GM19023 (cell line): ENCODE measurements around the gene TSNAXIP1.
A peak's percentile ranks its signal among the peaks of the same experiment; 100 is the strongest.

Source experiments
- ATAC-seq: cut with Tn5 transposase; IDR thresholded peaks from one replicate; pipeline ENCODE4 v1.9.1; 2021; ENCODE audit warnings: mild to moderate bottlenecking, moderate library complexity; ENCODE audit not compliant: unreplicated experiment

Gene TSNAXIP1

DNA sequence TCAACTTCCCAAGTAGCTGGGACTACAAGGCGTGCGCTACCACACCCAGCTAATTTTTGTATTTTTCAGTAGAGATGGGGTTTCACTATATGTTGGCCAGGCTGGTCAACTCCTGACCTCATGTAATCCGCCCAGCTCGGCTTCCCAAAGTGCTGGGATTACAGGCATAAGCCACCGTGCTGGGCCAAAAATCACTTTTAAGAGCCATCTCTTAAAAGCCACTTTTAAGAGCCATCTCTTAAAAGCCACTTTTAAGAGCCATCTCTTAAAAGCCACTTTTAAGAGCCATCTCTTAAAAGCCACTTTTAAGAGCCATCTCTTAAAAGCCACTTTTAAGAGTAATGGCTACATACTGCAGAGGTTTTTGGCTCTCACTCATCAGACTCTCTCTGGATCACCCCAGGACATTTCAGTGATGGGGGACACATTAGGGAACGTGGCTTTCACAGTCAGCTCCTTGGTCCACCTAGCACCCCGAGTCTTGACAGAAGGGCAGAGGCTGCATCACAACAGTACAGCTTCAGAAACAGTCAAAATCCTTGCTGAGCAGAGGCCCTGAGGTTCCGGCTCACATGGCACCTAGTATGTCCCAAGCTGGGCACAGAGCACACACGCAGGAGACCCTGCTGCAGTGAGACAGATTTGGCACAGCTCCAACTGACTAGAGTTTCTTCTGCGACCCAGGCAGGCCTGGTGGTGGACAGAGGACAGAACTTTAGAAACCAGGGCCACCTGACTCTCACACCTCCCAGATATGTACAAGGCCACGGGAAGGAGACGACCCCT is 23.9 kb upstream of the TSNAXIP1 start:
- ATAC-seq: no peak

DNA sequence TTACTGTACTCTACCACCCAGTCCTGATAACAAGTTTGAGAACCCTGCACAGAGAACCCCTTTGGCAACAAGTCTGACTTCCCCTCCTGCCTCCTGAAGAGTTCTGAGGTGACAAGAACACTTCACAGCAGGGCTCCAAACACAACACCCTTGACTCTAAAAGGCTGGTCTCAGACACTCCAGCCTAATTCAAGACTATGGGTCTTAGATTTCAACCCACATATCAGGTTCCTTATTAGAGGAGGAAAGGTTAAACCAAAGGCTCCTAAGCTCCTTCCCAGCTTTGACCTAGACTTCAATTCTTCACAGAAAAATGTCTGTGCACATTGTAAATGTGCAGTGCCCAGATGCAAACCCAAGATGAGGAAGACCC is 23.4 kb upstream of the TSNAXIP1 start:
- no peak for ATAC-seq

DNA sequence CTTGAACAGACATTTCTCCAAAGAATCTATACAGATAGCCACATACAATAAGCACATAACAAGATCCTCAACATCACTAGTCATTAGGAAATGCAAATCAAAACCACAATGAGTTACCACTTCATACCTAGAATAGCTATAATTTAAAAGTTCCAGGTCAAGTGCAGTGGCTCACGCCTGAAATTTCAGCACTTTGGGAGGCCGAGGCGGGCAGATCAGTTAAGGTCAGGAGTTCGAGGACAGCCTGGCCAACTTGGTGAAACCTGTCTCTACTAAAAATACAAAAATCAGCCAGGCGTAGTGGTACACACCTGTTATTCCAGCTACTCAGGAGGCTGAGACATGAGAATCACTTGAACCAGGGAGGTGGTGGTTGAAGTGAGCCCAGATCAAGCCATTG is 20.2 kb upstream of the TSNAXIP1 start:
- ATAC-seq: no peak

DNA sequence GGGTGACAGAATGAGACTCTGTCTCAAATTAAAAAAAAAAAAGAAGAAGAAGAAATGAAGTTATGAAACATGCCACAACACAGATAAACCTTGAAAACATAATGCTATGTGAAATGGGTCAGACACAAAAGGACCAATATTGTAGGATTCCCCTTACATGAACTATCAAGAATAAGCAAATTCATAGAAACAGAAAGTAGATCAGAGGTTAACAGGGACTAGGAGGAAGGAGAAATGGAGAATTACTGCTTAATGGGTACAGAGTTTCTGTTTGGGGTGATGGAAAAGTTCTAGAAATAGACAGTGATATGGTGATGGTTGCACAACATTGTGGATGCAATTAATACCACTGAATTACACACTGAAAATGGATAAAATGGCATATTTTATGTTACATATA is 16.6 kb upstream of the TSNAXIP1 start:
- no peak for ATAC-seq

DNA sequence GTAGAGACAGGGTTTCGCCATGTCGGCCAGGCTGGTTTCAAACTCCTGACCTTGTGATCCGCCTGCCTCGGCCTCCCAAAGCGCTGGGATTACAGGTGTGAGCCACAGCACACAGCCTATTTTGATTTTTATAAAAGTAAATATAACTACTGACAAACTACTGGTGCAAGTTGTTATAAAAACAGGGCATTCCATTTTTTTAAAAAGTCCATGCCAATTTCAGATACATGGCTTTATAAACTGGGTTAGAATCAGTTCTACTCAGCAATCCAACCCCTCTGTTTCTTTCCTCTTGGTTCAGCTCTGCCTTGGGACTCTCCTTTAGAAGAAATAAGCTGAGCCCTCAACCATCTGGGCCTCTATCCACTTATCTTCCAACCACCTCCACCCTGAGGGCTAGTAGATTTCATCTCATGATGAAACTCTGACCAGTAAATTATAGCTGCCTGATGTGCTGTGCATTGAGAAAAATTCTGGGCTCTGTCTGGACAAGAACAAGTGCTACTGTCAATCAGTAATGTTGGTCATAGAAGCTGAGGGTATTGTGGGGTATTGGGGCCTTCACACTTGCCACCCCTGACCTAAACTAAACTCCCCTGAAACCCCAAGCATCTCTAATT is 10.5 kb upstream of the TSNAXIP1 start:
- no peak for ATAC-seq

DNA sequence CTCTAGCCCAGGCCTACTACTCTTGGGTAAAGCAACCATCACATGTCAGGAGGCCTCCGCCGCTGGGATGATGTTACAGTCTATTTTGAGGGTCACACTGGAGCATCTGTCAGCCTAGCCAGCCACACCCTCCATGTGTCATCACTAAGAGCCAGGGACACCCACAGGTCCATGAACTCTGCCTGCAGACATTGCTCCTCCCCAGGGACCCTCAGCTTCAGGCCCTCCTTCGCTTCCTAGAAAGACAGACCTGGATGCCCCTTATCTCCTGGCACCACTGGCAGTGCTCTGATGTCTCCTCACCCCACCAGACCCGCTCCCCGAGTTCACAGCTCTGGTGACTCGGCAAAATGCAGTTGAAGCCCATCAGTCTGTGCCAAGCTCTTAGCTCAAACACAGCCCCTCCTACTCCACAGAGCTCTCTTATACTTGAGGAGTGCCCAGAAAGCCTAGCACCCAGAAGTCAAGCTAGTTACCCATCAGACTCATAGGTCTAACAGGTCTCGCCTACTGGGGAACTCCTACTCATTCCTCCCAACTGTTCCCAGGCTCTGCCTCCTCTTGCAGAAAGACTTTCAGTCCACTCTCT is 6.3 kb upstream of the TSNAXIP1 start:
- no peak for ATAC-seq

DNA sequence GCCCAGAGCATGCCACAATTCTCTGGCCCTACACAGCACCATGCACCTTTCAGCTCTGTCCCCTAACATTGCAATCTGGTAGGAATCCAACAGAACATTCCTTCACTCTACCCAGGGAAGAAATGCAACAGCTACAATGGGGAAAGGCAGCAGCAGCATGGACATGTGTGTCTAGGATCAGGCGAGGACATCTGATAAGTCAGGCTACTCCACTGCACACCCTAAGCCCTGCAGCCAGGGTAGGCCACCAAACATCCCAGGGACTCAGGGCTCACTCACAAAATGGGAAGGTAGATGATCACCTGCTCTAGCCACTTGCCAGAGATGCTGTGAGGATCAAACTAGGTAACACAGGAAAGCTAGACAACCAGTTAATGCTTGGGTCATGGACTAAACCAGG is 5.4 kb upstream of the TSNAXIP1 start:
- ATAC-seq: no peak

DNA sequence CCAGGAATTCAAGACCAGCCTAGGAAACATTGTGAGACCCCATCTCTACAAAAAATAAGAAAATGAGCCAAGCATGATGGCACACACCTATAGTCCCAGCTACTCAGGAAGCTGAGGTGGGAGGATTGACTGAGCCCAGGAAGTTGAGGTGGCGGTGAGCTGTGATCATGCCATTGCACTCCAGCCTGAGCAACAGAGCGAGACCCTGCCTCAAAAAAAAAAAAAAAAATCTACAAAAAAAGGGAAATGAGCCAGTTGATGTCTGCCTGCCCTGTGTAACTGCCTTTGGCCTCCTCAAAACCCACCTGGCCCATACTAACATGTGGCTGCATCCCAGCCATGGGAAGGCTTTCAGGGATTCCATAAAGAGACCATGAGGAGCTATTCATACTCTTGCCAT is 4.8 kb upstream of the TSNAXIP1 start:
- no peak for ATAC-seq

DNA sequence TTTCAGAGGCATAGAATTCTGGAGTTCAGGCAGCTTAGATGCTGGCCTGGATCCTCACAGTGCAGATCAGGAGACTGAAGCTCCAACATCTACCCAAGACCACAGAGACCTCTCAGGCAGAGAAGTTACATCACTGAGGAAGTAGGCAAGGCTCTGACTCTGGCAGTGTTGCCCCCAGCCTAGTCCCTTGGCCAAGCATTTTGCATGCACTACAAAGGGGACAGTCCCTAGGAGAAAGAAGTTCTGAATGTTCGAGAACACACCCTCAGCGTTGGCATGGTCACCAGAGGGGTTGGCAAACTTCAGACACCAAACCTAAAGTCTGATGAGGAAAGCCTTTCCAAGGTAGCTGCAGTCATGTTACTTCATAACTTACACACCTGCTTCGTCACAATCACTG is 2.8 kb upstream of the TSNAXIP1 start:
- no peak for ATAC-seq

DNA sequence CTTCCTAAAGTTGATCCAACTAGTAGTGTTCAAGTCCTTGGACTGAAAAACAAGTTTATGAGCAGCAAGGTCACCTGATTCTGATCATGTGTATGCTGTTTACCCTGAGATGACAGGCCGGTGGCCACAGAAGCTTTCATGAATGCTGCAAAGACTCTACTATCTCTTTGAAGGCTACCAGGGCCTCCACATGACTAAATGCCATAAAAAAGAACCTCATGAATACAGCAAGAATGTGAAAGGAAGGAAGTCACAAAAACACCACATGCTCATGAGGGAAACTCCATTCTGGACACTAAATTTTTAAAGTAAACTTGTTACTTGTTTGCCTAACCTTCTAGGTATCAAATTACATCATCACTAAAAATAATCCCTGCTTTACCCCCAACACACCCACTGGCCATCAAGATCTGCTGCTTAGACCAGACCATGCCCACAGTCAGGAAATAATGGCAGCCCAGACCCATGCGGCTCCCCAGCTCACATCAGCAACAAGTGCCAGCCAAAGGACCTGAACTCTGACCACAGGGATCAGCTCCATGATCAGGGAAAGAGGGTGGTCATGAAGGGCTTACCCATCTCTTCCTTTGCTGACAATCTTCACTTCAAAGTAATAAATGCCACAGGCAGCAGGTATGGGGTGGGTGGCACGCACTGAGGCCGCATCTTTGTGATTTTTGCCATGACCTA is 1.7 kb upstream of the TSNAXIP1 start:
- no peak for ATAC-seq

DNA sequence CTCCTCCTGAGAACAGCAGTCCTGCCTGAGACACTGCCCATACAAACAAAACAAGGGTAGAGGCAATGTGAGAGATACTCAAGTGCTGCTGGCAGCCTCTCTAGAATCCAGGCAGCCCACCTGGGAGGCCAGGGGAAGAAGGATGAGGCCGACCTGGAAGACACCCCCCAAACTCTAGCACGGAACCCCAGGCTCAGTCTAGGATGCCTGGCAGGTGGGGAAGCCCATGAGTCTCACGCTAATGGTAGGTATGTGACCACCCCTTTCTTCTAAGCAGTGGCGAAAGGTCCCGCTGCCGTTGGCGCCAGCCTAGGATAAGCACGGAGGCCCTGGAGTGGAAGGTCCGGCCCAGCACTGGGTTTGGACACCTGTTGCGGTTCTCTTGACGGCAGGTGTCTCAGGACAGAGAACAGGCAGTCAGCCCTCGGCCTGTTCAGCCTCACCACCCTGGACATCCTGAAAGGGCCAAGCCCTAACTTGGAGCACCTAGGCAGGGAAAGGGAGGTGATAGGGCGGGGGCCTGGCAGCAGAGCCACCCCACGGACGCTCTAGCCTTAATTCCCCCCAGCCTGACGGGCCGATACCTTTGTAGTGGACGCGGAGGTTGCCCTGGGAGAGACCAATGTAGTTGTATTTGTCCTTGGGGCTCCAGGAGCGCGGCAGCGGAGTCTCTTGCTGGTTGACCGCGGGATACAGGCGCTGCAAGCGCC is 816 bp upstream of the TSNAXIP1 start:
- peak; percentile 2 for ATAC-seq

DNA sequence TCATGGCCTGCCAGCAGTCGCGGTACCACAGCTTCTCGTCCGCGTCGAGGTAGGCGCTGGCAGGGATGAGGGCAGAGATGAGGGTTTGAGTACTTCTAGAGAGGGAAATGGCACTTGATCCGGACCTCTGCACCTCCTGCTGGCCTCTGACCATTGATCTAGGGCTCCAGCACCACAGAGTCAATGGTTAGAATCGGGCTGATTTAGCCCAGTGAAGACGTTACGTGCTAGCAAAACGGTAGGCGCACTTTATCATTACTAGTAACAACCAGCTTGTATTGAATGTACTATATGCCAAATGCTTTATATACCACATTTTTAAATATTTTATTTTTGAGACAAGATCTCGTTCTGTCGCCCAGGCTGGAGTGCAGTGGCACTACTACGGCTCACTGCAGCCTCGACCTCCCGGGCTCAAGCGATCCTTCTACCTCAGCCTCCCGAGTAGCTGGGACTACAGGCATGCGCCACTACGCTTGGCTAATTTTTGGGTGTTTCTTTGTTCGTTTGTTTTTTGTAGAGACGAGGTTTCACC is 526 bp downstream of the TSNAXIP1 start:
- no peak for ATAC-seq

DNA sequence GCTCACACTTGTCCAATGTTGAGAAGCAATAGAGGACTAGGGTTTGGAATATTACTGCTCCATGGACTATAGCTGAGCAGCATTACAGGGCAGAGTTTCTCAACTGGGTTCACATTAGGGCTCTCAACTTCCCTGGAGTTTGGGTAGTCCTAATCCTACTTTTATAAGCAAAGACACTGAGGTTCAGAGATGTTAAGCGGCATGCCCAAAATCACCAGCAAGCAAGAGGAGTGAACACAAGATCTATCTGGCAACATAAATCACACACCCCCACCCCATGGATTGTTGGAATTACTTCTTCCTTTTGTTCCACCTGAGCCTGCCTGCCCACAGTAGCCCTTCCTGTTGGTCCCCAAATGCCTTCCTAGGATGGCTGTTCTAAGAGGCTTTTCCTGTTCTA is 5.2 kb downstream of the TSNAXIP1 start:
- no peak for ATAC-seq

DNA sequence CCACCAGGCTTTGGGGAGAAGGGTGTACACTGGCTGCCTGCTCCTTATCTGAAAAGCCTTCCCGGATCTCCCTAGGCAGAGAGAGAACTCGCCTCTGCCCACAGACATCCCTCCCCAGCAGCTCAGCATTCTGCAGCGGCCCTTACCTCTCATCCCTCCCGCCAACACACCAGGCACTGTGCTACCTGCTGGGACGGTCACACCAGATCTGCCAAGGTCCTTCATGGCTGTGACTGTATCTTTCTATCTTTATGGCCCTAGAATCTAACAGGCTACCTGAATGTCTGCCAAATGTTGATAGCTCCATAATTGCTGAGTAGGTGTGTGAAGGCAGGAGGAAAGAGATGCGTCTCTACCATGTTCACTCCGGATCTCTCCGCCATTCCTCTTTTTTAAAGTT is 7.9 kb downstream of the TSNAXIP1 start:
- no peak for ATAC-seq

DNA sequence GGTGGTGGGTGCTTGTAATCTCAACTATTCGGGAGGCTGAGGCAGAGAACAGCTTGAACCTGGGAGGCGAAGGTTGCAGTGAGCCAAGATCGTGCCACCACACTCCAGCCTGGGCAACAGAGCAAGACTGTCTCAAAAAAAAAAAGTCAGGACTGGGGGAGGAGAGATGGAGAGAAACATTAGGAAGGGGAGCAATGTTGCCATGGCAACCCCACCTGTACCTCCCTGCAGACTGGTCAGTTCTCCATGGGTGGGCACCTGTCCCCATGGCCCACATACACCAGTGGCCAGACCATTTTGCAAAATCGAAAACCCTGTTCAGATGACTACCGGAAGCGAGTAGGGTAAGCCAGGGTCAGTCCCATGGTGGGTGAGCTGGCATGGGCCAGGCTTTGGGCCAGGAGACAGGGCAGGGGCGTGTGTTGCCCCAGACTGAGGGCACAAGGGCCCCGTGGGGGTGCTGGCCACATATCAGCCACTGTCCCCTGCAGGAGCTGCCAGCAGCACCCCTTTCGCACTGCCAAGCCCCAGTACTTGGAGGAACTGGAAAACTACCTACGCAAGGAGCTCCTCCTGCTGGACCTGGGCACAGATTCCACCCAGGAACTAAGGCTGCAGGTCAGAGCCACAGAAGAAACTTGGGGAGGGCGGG is 14.0 kb downstream of the TSNAXIP1 start:
- ATAC-seq: no peak

DNA sequence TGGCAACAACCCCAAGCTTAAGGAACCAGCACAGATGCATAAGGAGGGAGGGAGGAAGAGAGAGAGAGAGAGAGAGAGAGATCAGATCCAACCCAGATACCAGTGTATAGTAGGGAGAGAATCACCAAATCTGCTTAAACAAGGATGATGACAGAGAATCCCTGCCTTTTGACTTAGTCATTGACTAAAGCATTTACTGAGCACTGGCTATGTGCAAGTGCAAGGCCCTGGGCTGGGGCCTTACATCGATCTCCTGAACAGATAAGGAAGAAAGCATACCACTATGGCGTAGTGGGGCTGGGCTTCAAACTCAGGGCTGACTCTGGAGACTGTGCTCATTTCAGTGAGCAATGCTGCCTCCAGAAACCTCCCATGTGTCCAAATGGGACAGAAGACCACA is 15.8 kb downstream of the TSNAXIP1 start:
- no peak for ATAC-seq

DNA sequence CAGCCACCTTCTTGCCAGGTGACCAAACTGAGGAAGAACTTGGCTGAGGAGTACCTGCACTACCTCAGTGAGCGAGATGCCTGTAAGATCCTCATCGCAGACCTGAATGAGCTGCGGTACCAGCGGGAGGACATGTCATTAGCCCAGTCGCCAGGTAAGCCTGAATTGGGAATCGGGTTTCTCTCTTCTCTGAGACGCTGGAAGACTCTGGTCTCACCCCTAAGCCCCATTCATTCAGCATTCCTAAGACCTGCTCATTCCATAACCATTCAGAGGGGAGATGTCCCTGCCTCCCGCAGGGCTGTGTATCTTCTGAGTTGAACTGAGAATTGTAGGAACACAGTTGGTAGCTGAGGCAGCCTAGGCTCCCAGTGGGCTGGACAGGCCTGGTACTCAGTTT is 18.4 kb downstream of the TSNAXIP1 start:
- ATAC-seq: no peak

DNA sequence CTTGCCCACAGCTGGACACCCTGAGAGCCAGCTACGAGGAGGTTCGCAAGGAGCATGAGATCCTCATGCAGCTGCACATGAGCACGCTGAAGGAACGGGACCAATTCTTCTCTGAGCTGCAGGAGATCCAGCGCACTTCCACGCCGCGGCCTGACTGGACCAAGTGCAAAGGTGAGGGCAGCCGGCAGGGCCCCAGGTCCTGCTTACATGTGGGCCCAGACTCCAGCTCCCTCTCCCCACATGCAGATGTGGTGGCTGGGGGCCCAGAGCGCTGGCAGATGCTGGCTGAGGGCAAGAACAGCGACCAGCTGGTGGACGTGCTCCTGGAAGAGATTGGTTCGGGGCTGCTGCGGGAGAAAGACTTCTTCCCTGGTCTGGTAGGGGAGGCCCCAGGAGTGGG is 19.2 kb downstream of the TSNAXIP1 start:
- ATAC-seq: no peak

DNA sequence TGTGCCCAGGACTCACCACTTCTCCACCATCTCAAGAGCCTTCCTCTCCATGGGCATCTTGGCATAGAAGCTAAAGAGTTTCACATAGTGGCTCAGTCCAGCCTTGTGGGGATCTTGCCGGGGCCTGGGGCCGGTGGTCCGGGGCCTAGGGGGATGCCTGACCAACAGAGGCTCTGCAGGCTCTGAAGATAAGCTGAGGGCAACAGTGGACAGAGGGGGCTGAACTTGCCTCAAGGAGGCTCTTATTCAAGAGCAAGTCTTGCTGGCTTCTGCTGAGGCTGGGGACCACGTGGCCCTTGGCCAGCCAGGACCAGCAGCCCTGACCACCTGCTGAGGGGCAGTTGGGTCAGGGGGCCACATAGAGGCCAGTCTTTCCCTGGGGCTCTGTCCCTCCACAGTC is 22.0 kb downstream of the TSNAXIP1 start:
- no peak for ATAC-seq

DNA sequence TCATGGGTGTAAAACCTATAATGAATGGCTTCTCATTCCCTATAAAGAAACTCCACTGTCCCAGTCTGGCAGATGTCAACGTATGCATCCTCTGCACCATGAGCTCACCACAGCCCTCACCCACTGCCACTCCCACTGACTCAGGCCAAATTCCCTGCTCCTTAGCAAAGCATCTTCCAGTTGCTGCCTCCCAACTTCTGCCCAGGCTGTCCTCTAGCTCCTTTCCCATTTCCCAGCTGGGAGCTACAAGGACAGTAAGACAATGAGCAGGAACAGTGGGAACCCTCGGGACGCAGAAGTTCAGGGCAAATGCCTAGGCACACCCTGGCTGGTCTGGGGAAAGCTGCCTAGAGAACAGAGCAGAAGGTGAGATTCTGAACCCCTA is 26.3 kb downstream of the TSNAXIP1 start:
- no peak for ATAC-seq
